H1 (cell line): Measurements from ENCODE around the gene OBSCN. TPM values are rescaled to one million over a fixed set of nuclear protein-coding genes. Genes with fewer than 3 reads are reported as not detected.

Experiments used
- CTCF ChIA-PET: fragments of 300-600 bp; sonication (Branson Sonifier 250); formaldehyde crosslinking; loops from one replicate; lab custom pipeline; 2021; ENCODE audit not compliant: partially characterized antibody; lab: Charles Lee
- POLR2A ChIA-PET: fragments of 300-600 bp; sonication (Branson Sonifier 250); formaldehyde crosslinking; loops from one replicate; lab custom pipeline; 2021; ENCODE audit warnings: inconsistent platforms; ENCODE audit not compliant: partially characterized antibody; lab: Charles Lee
- DNase-seq, 2 experiments: peaks; one replicate each; pipeline versions ENCODE4 v3.0.0 to v3.0.0-alpha.2; 2010 to 2022; ENCODE audit warnings: low spot score in 2 of 2, low read depth in 1 of 2, mixed read lengths in 1 of 2
- FAIRE-seq: peaks from 2 replicates; lab custom pipeline; 2011; peaks lifted over from hg19 to GRCh38; lab: Jason Lieb, UNC
- H2AFZ ChIP-seq: 2 replicates; pipeline ENCODE4 v1.8.1; 2012; ENCODE audit warnings: low read length, inconsistent platforms
- H2AK5ac ChIP-seq: 2 replicates; pipeline ENCODE4 v1.6.1; 2013; ENCODE audit warnings: low read depth, low read length
- H2BK120ac ChIP-seq: replicated peaks from 2 replicates; pipeline ENCODE3; 2013; ENCODE audit warnings: low read depth, low read length, inconsistent platforms
- H2BK12ac ChIP-seq: 2 replicates; pipeline ENCODE4 v1.6.1; 2013; ENCODE audit warnings: low read depth, low read length
- H2BK15ac ChIP-seq: 2 replicates; pipeline ENCODE4 v1.6.1; 2013; ENCODE audit warnings: low read length
- H2BK20ac ChIP-seq: 2 replicates; pipeline ENCODE4 v1.6.1; 2013; ENCODE audit warnings: low read length
- H2BK5ac ChIP-seq: 2 replicates; pipeline ENCODE4 v1.6.1; 2013; ENCODE audit warnings: low read depth, low read length
- H3K14ac ChIP-seq: 2 replicates; pipeline ENCODE4 v1.6.1; 2013; ENCODE audit warnings: inconsistent platforms; ENCODE audit not compliant: insufficient read length
- H3K18ac ChIP-seq: 2 replicates; pipeline ENCODE4 v1.6.1; 2013; ENCODE audit warnings: low read length; ENCODE audit errors: extremely low read depth
- H3K23ac ChIP-seq: 2 replicates; pipeline ENCODE4 v1.6.1; 2013; ENCODE audit warnings: inconsistent platforms; ENCODE audit not compliant: insufficient read length
- H3K23me2 ChIP-seq: 2 replicates; pipeline ENCODE4 v1.6.1; 2013; ENCODE audit warnings: low read depth, low read length
- H3K27ac ChIP-seq: 2 replicates; pipeline ENCODE4 v1.6.1; 2011; ENCODE audit warnings: low read depth, low read length, inconsistent platforms
- H3K27me3 ChIP-seq, 4 experiments: replicated peaks in 1 of 4; 1 replicate in 1 of 4; 2 replicates in 3 of 4; pipeline versions ENCODE4 v1.6.1 to v1.8.1; 2011 to 2013; ENCODE audit warnings: low read length in 3 of 4, mild to moderate bottlenecking in 3 of 4, inconsistent platforms in 2 of 4, mixed read lengths in 2 of 4, moderate library complexity in 1 of 4; ENCODE audit not compliant: control insufficient read depth in 3 of 4, insufficient read depth in 3 of 4; ENCODE audit errors: extremely low read depth in 1 of 4
- H3K36me3 ChIP-seq, 4 experiments: 2 replicates each; pipeline versions ENCODE4 v1.6.1 to v1.8.1; 2011 to 2013; ENCODE audit warnings: mild to moderate bottlenecking in 4 of 4, low read length in 3 of 4, moderate library complexity in 2 of 4, control low read depth in 1 of 4, inconsistent platforms in 1 of 4; ENCODE audit not compliant: insufficient read depth in 4 of 4, control insufficient read depth in 2 of 4
- H3K4ac ChIP-seq: replicated peaks from 2 replicates; pipeline ENCODE3; 2013; ENCODE audit warnings: low read length, low read depth, mixed read lengths, inconsistent platforms; ENCODE audit not compliant: insufficient read length
- H3K4me1 ChIP-seq, 4 experiments: replicated peaks in 1 of 4; 1 replicate in 1 of 4; 2 replicates in 3 of 4; pipeline versions ENCODE4 v1.6.1 to v1.8.1; 2011 to 2013; ENCODE audit warnings: low read length in 3 of 4, inconsistent platforms in 2 of 4, mixed read lengths in 1 of 4; ENCODE audit not compliant: insufficient read depth in 4 of 4, control insufficient read depth in 3 of 4
- H3K4me2 ChIP-seq, 2 experiments: 2 replicates each; pipeline versions ENCODE4 v1.6.1 to v1.8.1; 2011 to 2013; ENCODE audit warnings: low read depth in 2 of 2, low read length in 2 of 2, control low read depth in 1 of 2, inconsistent platforms in 1 of 2, mild to moderate bottlenecking in 1 of 2; ENCODE audit not compliant: insufficient read depth in 1 of 2
- H3K4me3 ChIP-seq, 4 experiments: fragments of 200-600, 300-600 bp in 1 of 4; sonication (generic), shearing (Covaris generic), sonication (Bioruptor Twin) in 1 of 4; 2 replicates each; pipeline versions ENCODE4 v1.5.1 to v1.8.1; 2011 to 2016; ENCODE audit warnings: low read length in 4 of 4, low read depth in 3 of 4, control low read depth in 2 of 4, inconsistent platforms in 2 of 4, mild to moderate bottlenecking in 2 of 4, mixed read lengths in 1 of 4, moderate library complexity in 1 of 4; ENCODE audit not compliant: insufficient read depth in 2 of 4; ENCODE audit errors: extremely low read depth in 1 of 4
- H3K56ac ChIP-seq: replicated peaks from 2 replicates; pipeline ENCODE3; 2013; ENCODE audit warnings: low read depth, mild to moderate bottlenecking, mixed read lengths, low read length, inconsistent platforms; ENCODE audit not compliant: insufficient read length
- H3K79me1 ChIP-seq: 2 replicates; pipeline ENCODE4 v1.6.1; 2013; ENCODE audit warnings: low read depth, low read length, control low read depth
- H3K79me2 ChIP-seq, 2 experiments: 2 replicates each; pipeline versions ENCODE4 v1.6.1 to v1.8.1; 2012 to 2013; ENCODE audit warnings: low read length in 2 of 2, mild to moderate bottlenecking in 2 of 2, inconsistent platforms in 1 of 2; ENCODE audit not compliant: insufficient read depth in 2 of 2, control insufficient read depth in 1 of 2
- H3K9ac ChIP-seq, 4 experiments: replicated peaks in 1 of 4; 1 replicate in 1 of 4; 2 replicates in 3 of 4; pipeline versions ENCODE4 v1.6.1 to v1.8.1; 2011 to 2013; ENCODE audit warnings: low read depth in 3 of 4, low read length in 3 of 4, control low read depth in 2 of 4, mild to moderate bottlenecking in 2 of 4, moderate library complexity in 2 of 4, inconsistent platforms in 1 of 4; ENCODE audit errors: extremely low read depth in 1 of 4
- H3K9me3 ChIP-seq, 2 experiments: 2 replicates each; pipeline versions ENCODE4 v1.6.1 to v1.8.1; 2012 to 2013; ENCODE audit warnings: mild to moderate bottlenecking in 2 of 2, moderate library complexity in 2 of 2, control low read depth in 1 of 2, inconsistent platforms in 1 of 2, low read depth in 1 of 2, low read length in 1 of 2, mixed read lengths in 1 of 2; ENCODE audit not compliant: insufficient read depth in 2 of 2
- H4K20me1 ChIP-seq, 2 experiments: replicated peaks in 1 of 2; 2 replicates each; pipeline versions ENCODE3 to v1.8.1; 2011 to 2013; ENCODE audit warnings: inconsistent platforms in 2 of 2, low read length in 2 of 2, mild to moderate bottlenecking in 1 of 2; ENCODE audit not compliant: insufficient read depth in 2 of 2, control insufficient read depth in 1 of 2
- H4K5ac ChIP-seq: 2 replicates; pipeline ENCODE4 v1.6.1; 2013; ENCODE audit warnings: low read length, low read depth, mixed read lengths, inconsistent platforms; ENCODE audit not compliant: insufficient read length
- H4K8ac ChIP-seq: 2 replicates; pipeline ENCODE4 v1.8.0; 2013; ENCODE audit warnings: mild to moderate bottlenecking, moderate library complexity, low read length, inconsistent platforms; ENCODE audit not compliant: insufficient read depth; ENCODE audit errors: extremely low read depth
- H4K91ac ChIP-seq: replicated peaks from 2 replicates; pipeline ENCODE3; 2013; ENCODE audit warnings: low read length, mixed read lengths, inconsistent platforms; ENCODE audit not compliant: insufficient read length
- ATF2 ChIP-seq: IDR thresholded peaks from 2 replicates; pipeline ENCODE4 v1.6.1; 2012; ENCODE audit warnings: low read length, inconsistent platforms
- BACH1 ChIP-seq: IDR thresholded peaks from 2 replicates; pipeline ENCODE4 v1.6.1; 2012; ENCODE audit warnings: low read length, improper control_type of control experiment
- CEBPB ChIP-seq: IDR thresholded peaks from 2 replicates; pipeline ENCODE4 v1.6.1; 2012; ENCODE audit warnings: low read depth, low read length
- CTBP2 ChIP-seq: IDR thresholded peaks from 2 replicates; pipeline ENCODE4 v1.7.0; 2011; ENCODE audit warnings: borderline replicate concordance, mild to moderate bottlenecking, moderate library complexity, mixed read lengths, low read length; ENCODE audit not compliant: insufficient read depth, insufficient read length
- JUN ChIP-seq: IDR thresholded peaks from 2 replicates; pipeline ENCODE4 v1.6.1; 2011; ENCODE audit warnings: low read depth, mild to moderate bottlenecking, improper control_type of control experiment, low read length
- KDM5A ChIP-seq: fragments of 200-600 bp; IDR thresholded peaks from 2 replicates; pipeline ENCODE4 v1.7.1; 2012; ENCODE audit warnings: mild to moderate bottlenecking, low read length, inconsistent platforms, mixed read lengths
- POLR2A ChIP-seq, 2 experiments: IDR thresholded peaks; 1 replicate in 1 of 2; 2 replicates in 1 of 2; pipeline ENCODE4 v1.6.1; 2011; ENCODE audit warnings: low read depth in 2 of 2, low read length in 2 of 2, mild to moderate bottlenecking in 2 of 2; ENCODE audit errors: control extremely low read depth in 1 of 2
- RFX5 ChIP-seq: IDR thresholded peaks from 2 replicates; pipeline ENCODE4 v1.6.1; 2011; ENCODE audit warnings: low read depth, low read length, improper control_type of control experiment, borderline replicate concordance
- SIX5 ChIP-seq: IDR thresholded peaks from 2 replicates; pipeline ENCODE4 v1.6.1; 2011; ENCODE audit warnings: mild to moderate bottlenecking, low read depth, low read length
- TCF12 ChIP-seq: IDR thresholded peaks from 2 replicates; pipeline ENCODE4 v1.6.1; 2011; ENCODE audit warnings: low read depth, mild to moderate bottlenecking, low read length
- YY1 ChIP-seq: IDR thresholded peaks from 2 replicates; pipeline ENCODE4 v1.6.1; 2011; ENCODE audit warnings: low read depth, mild to moderate bottlenecking, low read length
- WGBS, 2 experiments: shearing (Covaris generic) in 1 of 2; methylation state at CpG; one replicate each; pipeline versions ENCODE4 v1.1.6 to v1.1.7; 2013 to 2015; ENCODE audit warnings: low lambda C conversion rate in 2 of 2, mixed read lengths in 2 of 2, inconsistent platforms in 1 of 2, low coverage in 1 of 2, missing lambda C conversion rate in 1 of 2; ENCODE audit not compliant: insufficient replicate concordance in 2 of 2, insufficient coverage in 1 of 2, insufficient read length in 1 of 2; ENCODE audit errors: extremely low coverage in 1 of 2, missing lambda C conversion rate in 1 of 2; 5-methylcytosine and 5-hydroxymethylcytosine counted together
- polyA plus RNA-seq, 7 experiments: library from polyadenylated mRNA; depleted of rRNA in 3 of 7; stranded (reverse) in 5 of 7; unstranded in 2 of 7; fragments of >200 nt in 5 of 7; fragments of 200-250 nt in 2 of 7; gene quantifications; 1 replicate in 5 of 7; 2 replicates in 1 of 7; 4 replicates in 1 of 7; pipeline versions ENCODE4 v1.2.1 to v1.2.3, GENCODE V29; 2011 to 2013; ENCODE audit warnings: missing spikeins in 2 of 7, mixed read lengths in 2 of 7
- total RNA-seq: library from RNA; stranded (reverse); fragmentation: NEBNext Ultra II Directional; extraction: Animal tissue kit (Norgen Biotek cat#: 25700); gene quantifications from 2 replicates; pipeline ENCODE4 v1.2.1, GENCODE V29; 2021

The OBSCN gene
- total and polyA plus RNA-seq, 2 of the 8 experiments (the other 6 are each of a cell fraction or from before 2014, with no cell fraction given): 7.5 to 28.4 TPM

- Histone ChIP-seq H2BK5ac (no peak overlapping the region), H3K9me3 (no peaks in the 10 kb centered on the region), H3K4me3 (no peak overlapping the region), H4K8ac (no peak overlapping the region), H3K23ac (no peak overlapping the region), H3K14ac (no peak overlapping the region), H2BK20ac (no peak overlapping the region), H2BK15ac (no peak overlapping the region), H3K79me1 (no peaks in the 10 kb centered on the region), H4K20me1 (peaks cover 3 to 7% of the 10 kb centered on the region in 2 experiments), H2BK120ac (no peak overlapping the region), H3K4me2 (no peak overlapping the region), H3K27me3 (no peaks in the 10 kb centered on the region), H2AFZ (no peak overlapping the region), H3K4me1 (peaks cover 0 to 2% (median under 1%) of the 10 kb centered on the region in 4 experiments; a peak in 3 of 7 replicates), H3K23me2 (no peaks in the 10 kb centered on the region), H3K79me2 (no peaks in the 10 kb centered on the region), H2BK12ac (no peak overlapping the region), H3K4ac (no peak overlapping the region), H3K9ac (no peak overlapping the region), H4K5ac (no peak overlapping the region), H3K18ac (no peak overlapping the region), H3K56ac (no peak overlapping the region), H3K27ac (no peak overlapping the region), H4K91ac (no peak overlapping the region), H3K36me3 (peaks cover 7 to 23% (median 13%) of the 10 kb centered on the region in 4 experiments; a peak in 6 of 8 replicates), H2AK5ac (no peak overlapping the region)
- POLR2A ChIA-PET: interaction anchor here (0.5 to 1.3 kb wide), 3 partner anchors 9 to 241 kb away, joined by 3 to 4 read pairs (median 3); no protein-coding TSS in a partner anchor
- 90% methylated on average over 16 of the region's 16 CpGs; no CpG with 5 or more reads in 1 of the 2 experiments for WGBS, 2 experiments
- CTCF ChIA-PET: interaction anchor here (0.8 to 3.1 kb wide), 9 partner anchors 9 to 130 kb away, joined by 3 to 16 read pairs (median 3); no protein-coding TSS in a partner anchor
- TF ChIP-seq POLR2A (IDR thresholded peaks at IDR 0.05; ENCODE audit: control extremely low read depth in 1 of 2, low read depth in 2 of 2, low read length in 2 of 2): no peak
- TF ChIP-seq KDM5A: no peak
- TF ChIP-seq ATF2: no peak
- no peak for TF ChIP-seq BACH1
- no peak for TF ChIP-seq SIX5
- TF ChIP-seq RFX5: no peak
- TF ChIP-seq CEBPB: no peak
- TF ChIP-seq CTBP2: no peak
- TF ChIP-seq JUN: no peak
- TF ChIP-seq TCF12: no peak
- TF ChIP-seq YY1: no peak
- FAIRE-seq (no peak), DNase-seq (no peak)
Observed at GRCh38 chr1:228281631-228282328, 73.9 kb downstream of the OBSCN start.
